ENCODE measurements around the gene FOXC1.

FOXC1 gene

GRCh38 chr6:1624851-1625781 is 15.4 kb downstream of the FOXC1 start:
- DNase-seq = peak; percentile 65

- peak; percentile 54 for DNase-seq
These were observed 16.2 kb downstream of the FOXC1 start for GRCh38 chr6:1625794-1626435.

- DNase-seq = no peak
These were observed 16.8 kb downstream of the FOXC1 start for GRCh38 chr6:1626481-1626880.

- DNase-seq = no peak
These were observed 18.3 kb downstream of the FOXC1 start for GRCh38 chr6:1627827-1628560.

- no peak for DNase-seq
These were observed 19.6 kb downstream of the FOXC1 start for GRCh38 chr6:1629316-1629715.

GRCh38 chr6:1630212-1630770 is 20.6 kb downstream of the FOXC1 start:
- no peak for DNase-seq

- DNase-seq = no peak
These were observed 21.1 kb downstream of the FOXC1 start for GRCh38 chr6:1630771-1631217.

- DNase-seq = no peak
These were observed 21.5 kb downstream of the FOXC1 start for GRCh38 chr6:1631251-1631650.

GRCh38 chr6:1633366-1634021 is 23.8 kb downstream of the FOXC1 start:
- no peak for DNase-seq

GRCh38 chr6:1634081-1634480 is 24.4 kb downstream of the FOXC1 start:
- no peak for DNase-seq

GRCh38 chr6:1635305-1636010 is 25.7 kb downstream of the FOXC1 start:
- no peak for DNase-seq

- no peak for DNase-seq
These were observed 26.6 kb downstream of the FOXC1 start for GRCh38 chr6:1636272-1636825.

GRCh38 chr6:1636971-1637871 is 27.5 kb downstream of the FOXC1 start:
- no peak for DNase-seq

GRCh38 chr6:1639430-1639829 is 29.7 kb downstream of the FOXC1 start:
- DNase-seq = no peak

- no peak for DNase-seq
These were observed 30.8 kb downstream of the FOXC1 start for GRCh38 chr6:1640476-1640875.

GRCh38 chr6:1641343-1641885 is 31.7 kb downstream of the FOXC1 start:
- DNase-seq = no peak

- DNase-seq = no peak
These were observed 33.4 kb downstream of the FOXC1 start for GRCh38 chr6:1643111-1643510.

GRCh38 chr6:1643830-1644445 is 34.2 kb downstream of the FOXC1 start:
- no peak for DNase-seq

GRCh38 chr6:1644516-1645060 is 34.9 kb downstream of the FOXC1 start:
- DNase-seq = no peak

Measured in right forelimb (tissue), 1 donor.